Measurements from ENCODE around the gene CLASRP.

CLASRP gene

DNA sequence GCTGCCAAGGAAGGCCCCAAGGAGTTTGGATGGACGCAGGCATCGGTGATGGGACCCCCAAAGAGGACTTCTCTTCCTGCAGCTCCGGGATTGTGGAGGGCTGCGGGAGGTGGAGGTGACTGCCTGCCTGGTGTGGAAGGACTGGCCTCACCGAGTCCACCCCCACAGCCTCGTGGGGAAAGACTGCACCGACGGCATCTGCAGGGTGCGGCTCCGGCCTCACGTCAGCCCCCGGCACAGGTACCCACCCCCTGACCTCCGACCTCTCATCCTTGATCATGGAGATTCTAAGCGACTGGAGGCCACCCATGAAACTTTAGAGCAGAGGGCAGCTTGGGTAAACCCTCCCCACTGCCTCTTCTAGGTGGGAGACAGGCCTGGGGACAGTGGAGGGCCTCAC is 16.9 kb upstream of the CLASRP start:
- H3F3A ChIP-seq (ENCODE audit: low read depth): no peaks in the 10 kb centered on the region
- no peaks in the 10 kb centered on the region for H3K79me2 ChIP-seq (ENCODE audit: insufficient read depth, low read length)
- no peak overlapping the region for H3K4me2 ChIP-seq (ENCODE audit: low read depth, low read length, poor library complexity, severe bottlenecking)
- no peaks in the 10 kb centered on the region for H3K27me3 ChIP-seq (ENCODE audit: insufficient read depth, low read length, poor library complexity, severe bottlenecking)
- H2AFZ ChIP-seq (ENCODE audit: low read length): no peak overlapping the region
- H4K20me1 ChIP-seq (ENCODE audit: insufficient read depth, low read length, poor library complexity, severe bottlenecking): no peaks in the 10 kb centered on the region
- no peaks in the 10 kb centered on the region for H3K9me2 ChIP-seq (replicated peaks; ENCODE audit: low read depth, low read length)
- no peaks in the 10 kb centered on the region for H3K36me3 ChIP-seq (ENCODE audit: insufficient read depth, low read length)
- H3K4me1 ChIP-seq (ENCODE audit: insufficient read depth, low read length, poor library complexity, severe bottlenecking): no peaks in the 10 kb centered on the region
- H3K4me3 ChIP-seq (ENCODE audit: low read length, poor library complexity, severe bottlenecking): no peak overlapping the region
- no peak overlapping the region for H3K9ac ChIP-seq (ENCODE audit: low read depth, low read length, poor library complexity, severe bottlenecking)
- H3K9me3 ChIP-seq (ENCODE audit: insufficient read depth, low read depth, low read length): no peaks in the 10 kb centered on the region
- no peak for TF ChIP-seq EZH2phosphoT487 (IDR thresholded peaks at IDR 0.05; ENCODE audit: borderline replicate concordance)

DNA sequence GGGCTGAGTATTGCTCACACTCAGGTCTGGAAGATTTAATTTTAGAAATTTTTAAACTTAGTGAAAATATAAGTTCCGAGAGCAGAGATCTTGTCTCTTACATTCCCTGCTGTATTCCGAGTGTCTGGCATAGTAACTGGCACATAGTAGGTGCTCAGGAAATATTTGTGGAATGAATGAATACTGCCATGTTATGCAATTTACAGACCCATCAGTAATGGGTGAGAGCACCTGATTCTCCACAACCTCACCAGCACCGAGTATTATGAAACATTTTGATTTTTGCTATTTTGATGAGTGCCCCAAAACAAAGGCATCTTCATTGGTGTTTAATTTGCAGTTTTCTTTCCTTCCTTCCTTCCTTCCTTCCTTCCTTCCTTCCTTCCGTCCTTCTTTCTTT is 15.8 kb upstream of the CLASRP start:
- TF ChIP-seq EZH2phosphoT487 (IDR thresholded peaks at IDR 0.05; ENCODE audit: borderline replicate concordance): no peak
- TF ChIP-seq, protein P1, sequence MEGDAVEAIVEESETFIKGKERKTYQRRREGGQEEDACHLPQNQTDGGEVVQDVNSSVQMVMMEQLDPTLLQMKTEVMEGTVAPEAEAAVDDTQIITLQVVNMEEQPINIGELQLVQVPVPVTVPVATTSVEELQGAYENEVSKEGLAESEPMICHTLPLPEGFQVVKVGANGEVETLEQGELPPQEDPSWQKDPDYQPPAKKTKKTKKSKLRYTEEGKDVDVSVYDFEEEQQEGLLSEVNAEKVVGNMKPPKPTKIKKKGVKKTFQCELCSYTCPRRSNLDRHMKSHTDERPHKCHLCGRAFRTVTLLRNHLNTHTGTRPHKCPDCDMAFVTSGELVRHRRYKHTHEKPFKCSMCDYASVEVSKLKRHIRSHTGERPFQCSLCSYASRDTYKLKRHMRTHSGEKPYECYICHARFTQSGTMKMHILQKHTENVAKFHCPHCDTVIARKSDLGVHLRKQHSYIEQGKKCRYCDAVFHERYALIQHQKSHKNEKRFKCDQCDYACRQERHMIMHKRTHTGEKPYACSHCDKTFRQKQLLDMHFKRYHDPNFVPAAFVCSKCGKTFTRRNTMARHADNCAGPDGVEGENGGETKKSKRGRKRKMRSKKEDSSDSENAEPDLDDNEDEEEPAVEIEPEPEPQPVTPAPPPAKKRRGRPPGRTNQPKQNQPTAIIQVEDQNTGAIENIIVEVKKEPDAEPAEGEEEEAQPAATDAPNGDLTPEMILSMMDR (conservative IDR thresholded peaks at IDR 0.05; ENCODE audit: low read length): no peak
- no peak overlapping the region for H3K9ac ChIP-seq (ENCODE audit: low read depth, low read length, poor library complexity, severe bottlenecking)
- no peaks in the 10 kb centered on the region for H4K20me1 ChIP-seq (ENCODE audit: insufficient read depth, low read length, poor library complexity, severe bottlenecking)

DNA sequence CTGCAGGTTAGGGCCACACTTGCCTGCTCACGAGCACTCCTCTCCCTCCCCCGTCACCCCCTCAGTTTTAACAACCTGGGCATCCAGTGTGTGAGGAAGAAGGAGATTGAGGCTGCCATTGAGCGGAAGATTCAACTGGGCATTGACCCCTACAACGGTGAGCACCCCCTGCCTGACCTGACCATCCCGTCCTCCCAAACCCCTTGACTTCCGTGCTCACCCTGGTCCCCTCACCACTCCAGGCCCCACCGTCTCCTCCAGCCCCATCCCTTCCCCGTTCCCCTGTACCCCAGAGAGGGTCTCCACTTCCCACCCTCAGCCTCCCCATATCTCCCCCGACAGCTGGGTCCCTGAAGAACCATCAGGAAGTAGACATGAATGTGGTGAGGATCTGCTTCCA is 13.6 kb upstream of the CLASRP start:
- Histone ChIP-seq H3K9ac (ENCODE audit: low read depth, low read length, poor library complexity, severe bottlenecking) (no peak overlapping the region), H3K9me2 (replicated peaks; ENCODE audit: low read depth, low read length) (no peaks in the 10 kb centered on the region), H2AFZ (ENCODE audit: low read length) (no peak overlapping the region), H4K20me1 (ENCODE audit: insufficient read depth, low read length, poor library complexity, severe bottlenecking) (no peaks in the 10 kb centered on the region), H3K4me1 (ENCODE audit: insufficient read depth, low read length, poor library complexity, severe bottlenecking) (no peaks in the 10 kb centered on the region), H3K9me3 (ENCODE audit: insufficient read depth, low read depth, low read length) (no peaks in the 10 kb centered on the region), H3K27me3 (ENCODE audit: insufficient read depth, low read length, poor library complexity, severe bottlenecking) (no peaks in the 10 kb centered on the region), H3K4me3 (ENCODE audit: low read length, poor library complexity, severe bottlenecking) (no peak overlapping the region), H3K36me3 (ENCODE audit: insufficient read depth, low read length) (no peaks in the 10 kb centered on the region), H3K79me2 (ENCODE audit: insufficient read depth, low read length) (no peaks in the 10 kb centered on the region), H3F3A (ENCODE audit: low read depth) (no peaks in the 10 kb centered on the region), H3K4me2 (ENCODE audit: low read depth, low read length, poor library complexity, severe bottlenecking) (no peak overlapping the region)
- TF ChIP-seq, protein P1 (conservative IDR thresholded peaks at IDR 0.05; ENCODE audit: low read length): no peak
- no peak for TF ChIP-seq EZH2phosphoT487 (IDR thresholded peaks at IDR 0.05; ENCODE audit: borderline replicate concordance)

More for the DNA sequence above, 15.8 kb upstream of the CLASRP start:
- Histone ChIP-seq H3K79me2 (ENCODE audit: insufficient read depth, low read length) (no peaks in the 10 kb centered on the region), H3K9me3 (ENCODE audit: insufficient read depth, low read depth, low read length) (no peaks in the 10 kb centered on the region), H3F3A (ENCODE audit: low read depth) (no peaks in the 10 kb centered on the region), H2AFZ (ENCODE audit: low read length) (no peak overlapping the region), H3K4me3 (ENCODE audit: low read length, poor library complexity, severe bottlenecking) (no peak overlapping the region), H3K36me3 (ENCODE audit: insufficient read depth, low read length) (no peaks in the 10 kb centered on the region), H3K9me2 (replicated peaks; ENCODE audit: low read depth, low read length) (no peaks in the 10 kb centered on the region), H3K27me3 (ENCODE audit: insufficient read depth, low read length, poor library complexity, severe bottlenecking) (no peaks in the 10 kb centered on the region), H3K4me2 (ENCODE audit: low read depth, low read length, poor library complexity, severe bottlenecking) (no peak overlapping the region), H3K4me1 (ENCODE audit: insufficient read depth, low read length, poor library complexity, severe bottlenecking) (no peaks in the 10 kb centered on the region)

DNA sequence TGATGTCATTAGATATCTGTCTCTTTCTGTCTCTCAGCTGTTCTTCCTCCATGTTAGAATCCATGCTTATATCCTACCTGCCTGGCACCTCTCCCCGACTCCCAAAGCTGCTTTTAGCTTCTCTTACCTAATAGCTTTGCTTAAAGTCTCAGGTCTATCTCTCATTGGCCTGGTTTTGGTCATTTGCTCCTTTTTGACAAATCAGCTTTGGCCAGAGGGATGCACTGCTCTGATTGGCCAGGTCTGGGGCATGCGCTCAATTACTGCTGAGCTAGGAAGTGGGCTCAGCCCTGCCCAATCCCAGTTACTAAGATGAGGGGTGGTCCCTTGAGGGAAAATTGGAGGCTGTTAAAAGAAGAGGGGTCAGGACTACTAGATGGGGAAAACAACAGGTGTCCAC is 11.5 kb upstream of the CLASRP start:
- Histone ChIP-seq H3K9ac (ENCODE audit: low read depth, low read length, poor library complexity, severe bottlenecking) (no peak overlapping the region), H3K79me2 (ENCODE audit: insufficient read depth, low read length) (no peaks in the 10 kb centered on the region), H4K20me1 (ENCODE audit: insufficient read depth, low read length, poor library complexity, severe bottlenecking) (no peaks in the 10 kb centered on the region), H3K4me2 (ENCODE audit: low read depth, low read length, poor library complexity, severe bottlenecking) (no peak overlapping the region), H3K4me1 (ENCODE audit: insufficient read depth, low read length, poor library complexity, severe bottlenecking) (no peaks in the 10 kb centered on the region), H3F3A (ENCODE audit: low read depth) (no peaks in the 10 kb centered on the region), H2AFZ (ENCODE audit: low read length) (no peak overlapping the region), H3K9me3 (ENCODE audit: insufficient read depth, low read depth, low read length) (no peaks in the 10 kb centered on the region), H3K27me3 (ENCODE audit: insufficient read depth, low read length, poor library complexity, severe bottlenecking) (no peaks in the 10 kb centered on the region), H3K36me3 (ENCODE audit: insufficient read depth, low read length) (no peaks in the 10 kb centered on the region), H3K9me2 (replicated peaks; ENCODE audit: low read depth, low read length) (no peaks in the 10 kb centered on the region), H3K4me3 (ENCODE audit: low read length, poor library complexity, severe bottlenecking) (no peak overlapping the region)
- TF ChIP-seq EZH2phosphoT487 (IDR thresholded peaks at IDR 0.05; ENCODE audit: borderline replicate concordance): no peak
- TF ChIP-seq, protein P1 (conservative IDR thresholded peaks at IDR 0.05; ENCODE audit: low read length): no peak
